H9 (cell line): ENCODE data around the gene FAXC. TPM values are rescaled to one million over a fixed set of nuclear protein-coding genes. Genes with fewer than 3 reads are reported as not detected.

ENCODE experiments used
- DNase-seq: peaks from one replicate; pipeline ENCODE4 v3.0.0-alpha.2; 2017
- H2AFZ ChIP-seq: one replicate; pipeline ENCODE4 v1.6.1; 2013; ENCODE audit warnings: mild to moderate bottlenecking, low read length, control low read depth, moderate library complexity
- H2AK5ac ChIP-seq: 2 replicates; pipeline ENCODE4 v1.6.1; 2013; ENCODE audit warnings: low read length, control low read depth, mixed read lengths; ENCODE audit not compliant: insufficient read length
- H2BK120ac ChIP-seq: one replicate; pipeline ENCODE4 v1.6.1; 2013; ENCODE audit warnings: low read depth, mild to moderate bottlenecking, low read length, control low read depth, inconsistent platforms; ENCODE audit not compliant: poor library complexity, severe bottlenecking
- H2BK12ac ChIP-seq: 2 replicates; pipeline ENCODE4 v1.6.1; 2013; ENCODE audit warnings: low read length, control low read depth, mixed read lengths, low read depth; ENCODE audit not compliant: insufficient read length
- H2BK15ac ChIP-seq: 2 replicates; pipeline ENCODE4 v1.6.1; 2013; ENCODE audit warnings: low read depth, low read length, control low read depth
- H2BK20ac ChIP-seq: one replicate; pipeline ENCODE4 v1.6.1; 2013; ENCODE audit warnings: low read depth, mild to moderate bottlenecking, low read length, control low read depth, inconsistent platforms; ENCODE audit not compliant: poor library complexity, severe bottlenecking
- H2BK5ac ChIP-seq: 2 replicates; pipeline ENCODE4 v1.6.1; 2013; ENCODE audit warnings: low read length, control low read depth, mixed read lengths; ENCODE audit not compliant: insufficient read length
- H3K14ac ChIP-seq: 2 replicates; pipeline ENCODE4 v1.6.1; 2013; ENCODE audit warnings: low read length, control low read depth; ENCODE audit not compliant: insufficient read depth
- H3K18ac ChIP-seq: 2 replicates; pipeline ENCODE4 v1.6.1; 2013; ENCODE audit warnings: low read depth, mild to moderate bottlenecking, mixed read lengths, low read length, control low read depth; ENCODE audit not compliant: insufficient read length
- H3K23ac ChIP-seq: 2 replicates; pipeline ENCODE4 v1.6.1; 2013; ENCODE audit warnings: low read length, control low read depth, mixed read lengths, low read depth; ENCODE audit not compliant: insufficient read length
- H3K23me2 ChIP-seq: 2 replicates; pipeline ENCODE4 v1.6.1; 2013; ENCODE audit warnings: low read depth, mild to moderate bottlenecking, mixed read lengths, low read length, control low read depth; ENCODE audit not compliant: insufficient read length, poor library complexity, severe bottlenecking
- H3K27ac ChIP-seq: 2 replicates; pipeline ENCODE4 v1.5.1; 2013; ENCODE audit warnings: low read length, control low read depth, mixed read lengths, low read depth; ENCODE audit not compliant: insufficient read length
- H3K27me3 ChIP-seq: 2 replicates; pipeline ENCODE4 v1.6.1; 2013; ENCODE audit warnings: low read length, control low read depth, inconsistent platforms; ENCODE audit not compliant: insufficient read depth
- H3K4ac ChIP-seq: 2 replicates; pipeline ENCODE4 v1.6.1; 2013; ENCODE audit warnings: low read depth, mild to moderate bottlenecking, control low read depth, inconsistent platforms, low read length, moderate library complexity
- H3K4me1 ChIP-seq: 2 replicates; pipeline ENCODE4 v1.6.1; 2013; ENCODE audit warnings: low read length, control low read depth, inconsistent platforms; ENCODE audit not compliant: insufficient read depth
- H3K4me2 ChIP-seq: 2 replicates; pipeline ENCODE4 v1.6.1; 2013; ENCODE audit warnings: low read length, control low read depth, mixed read lengths; ENCODE audit not compliant: insufficient read length, insufficient read depth
- H3K56ac ChIP-seq: 2 replicates; pipeline ENCODE4 v1.6.1; 2013; ENCODE audit warnings: low read depth, mild to moderate bottlenecking, mixed read lengths, low read length, control low read depth; ENCODE audit not compliant: insufficient read length
- H3K79me1 ChIP-seq: 2 replicates; pipeline ENCODE4 v1.6.1; 2013; ENCODE audit warnings: low read depth, mild to moderate bottlenecking, moderate library complexity, low read length, control low read depth, inconsistent platforms; ENCODE audit not compliant: insufficient read depth, poor library complexity, severe bottlenecking
- H3K79me2 ChIP-seq: 2 replicates; pipeline ENCODE4 v1.6.1; 2013; ENCODE audit warnings: low read length, control low read depth, inconsistent platforms; ENCODE audit not compliant: insufficient read depth
- H3K9ac ChIP-seq: 2 replicates; pipeline ENCODE4 v1.6.1; 2013; ENCODE audit warnings: low read length, control low read depth, mixed read lengths; ENCODE audit not compliant: insufficient read length; ENCODE audit errors: extremely low read depth
- H3K9me3 ChIP-seq: one replicate; pipeline ENCODE4 v1.6.1; 2013; ENCODE audit warnings: low read depth, low read length, inconsistent platforms; ENCODE audit not compliant: control insufficient read depth
- H3T11ph ChIP-seq: one replicate; pipeline ENCODE4 v1.6.1; 2013; ENCODE audit warnings: mild to moderate bottlenecking, low read length, control low read depth, inconsistent platforms
- H4K20me1 ChIP-seq: one replicate; pipeline ENCODE4 v1.6.1; 2013; ENCODE audit not compliant: control insufficient read depth, insufficient read length, insufficient read depth
- H4K5ac ChIP-seq: 2 replicates; pipeline ENCODE4 v1.6.1; 2013; ENCODE audit warnings: low read depth, mild to moderate bottlenecking, mixed read lengths, low read length, control low read depth; ENCODE audit not compliant: insufficient read length
- H4K8ac ChIP-seq: replicated peaks from 2 replicates; pipeline ENCODE4 v1.6.1; 2013; ENCODE audit warnings: low read length, control low read depth, mixed read lengths, low read depth; ENCODE audit not compliant: insufficient read length
- H4K91ac ChIP-seq: 2 replicates; pipeline ENCODE4 v1.6.1; 2013; ENCODE audit warnings: low read depth, mild to moderate bottlenecking, moderate library complexity, mixed read lengths, low read length, control low read depth; ENCODE audit not compliant: insufficient read length
- H3K27ac Mint-ChIP-seq, 3 experiments: 2 replicates in 2 of 3; 3 replicates in 1 of 3; pipeline ENCODE4 v1.8.0; 2020 to 2021; ENCODE audit warnings: mixed read lengths in 3 of 3, mild to moderate bottlenecking in 1 of 3, moderate library complexity in 1 of 3
- H3K27me3 Mint-ChIP-seq: 2 replicates; pipeline ENCODE4 v1.8.0; 2021; ENCODE audit warnings: low read depth, mild to moderate bottlenecking, moderate library complexity, mixed read lengths
- H3K36me3 Mint-ChIP-seq, 3 experiments: 2 replicates in 2 of 3; 3 replicates in 1 of 3; pipeline ENCODE4 v1.8.0; 2020 to 2021; ENCODE audit warnings: low read depth in 3 of 3, mixed read lengths in 3 of 3; ENCODE audit not compliant: insufficient read depth in 1 of 3
- H3K4me1 Mint-ChIP-seq, 2 experiments: 2 replicates each; pipeline ENCODE4 v1.8.0; 2020; ENCODE audit warnings: mixed read lengths in 2 of 2
- H3K4me3 Mint-ChIP-seq, 2 experiments: 2 replicates in 1 of 2; 3 replicates in 1 of 2; pipeline ENCODE4 v1.8.0; 2020 to 2021; ENCODE audit warnings: mild to moderate bottlenecking in 2 of 2, mixed read lengths in 2 of 2, moderate library complexity in 1 of 2
- H3K9me3 Mint-ChIP-seq, 2 experiments: 2 replicates in 1 of 2; 3 replicates in 1 of 2; pipeline ENCODE4 v1.8.0; 2020; ENCODE audit warnings: mild to moderate bottlenecking in 2 of 2, mixed read lengths in 2 of 2, moderate library complexity in 1 of 2
- CTCF ChIP-seq: fragments of 200-600 bp; sonication (generic); conservative IDR thresholded peaks from 3 replicates; pipeline ENCODE4 v1.8.0; 2021; ENCODE audit warnings: antibody characterized with exemption, mild to moderate bottlenecking
- WGBS: extraction: QIAGEN DNeasy Blood & Tissue Kit; methylation state at CpG from one replicate; pipeline ENCODE4 v1.1.7; 2013; ENCODE audit warnings: missing lambda C conversion rate, low lambda C conversion rate, mixed read lengths; ENCODE audit not compliant: insufficient read length; ENCODE audit errors: extremely low coverage; 5-methylcytosine and 5-hydroxymethylcytosine counted together
- total RNA-seq: library from RNA; stranded (reverse); gene quantifications from 2 replicates; pipeline ENCODE4 v1.2.1, GENCODE V29; 2021

The FAXC gene
- total RNA-seq, 1 experiment from 2014 or later: 17.2 TPM

- Histone ChIP-seq H2BK5ac (no peak overlapping the region), H3K23ac (no peak overlapping the region), H2BK120ac (no peak overlapping the region), H2AFZ (no peak overlapping the region), H3K9ac (no peak overlapping the region), H3K14ac (no peak overlapping the region), H4K5ac (no peak overlapping the region), H3K79me2 (no peaks in the 10 kb centered on the region), H3K4me2 (no peak overlapping the region), H4K8ac (no peak overlapping the region), H3K18ac (no peak overlapping the region), H3K79me1 (no peaks in the 10 kb centered on the region), H3T11ph (no peak overlapping the region), H2BK20ac (no peak overlapping the region), H3K27me3 (no peaks in the 10 kb centered on the region), H3K56ac (no peak overlapping the region), H3K27ac (no peak overlapping the region), H3K4ac (no peak overlapping the region), H3K23me2 (no peaks in the 10 kb centered on the region), H3K9me3 (no peaks in the 10 kb centered on the region), H3K4me1 (no peaks in the 10 kb centered on the region), H2BK12ac (no peak overlapping the region), H2AK5ac (no peak overlapping the region), H2BK15ac (no peak overlapping the region), H4K91ac (no peak overlapping the region), H4K20me1 (no peaks in the 10 kb centered on the region)
- Mint-ChIP-seq H3K4me1 (peaks cover 3 to 5% of the 10 kb centered on the region in 2 experiments), H3K27ac (no peak overlapping the region; a peak in 1 of 7 replicates), H3K36me3 (no peaks in the 10 kb centered on the region), H3K9me3 (no peaks in the 10 kb centered on the region), H3K4me3 (no peak overlapping the region), H3K27me3 (no peaks in the 10 kb centered on the region; the same call in 1 of the 2 replicates)
- no CpG with 5 or more reads among the region's 3 CpGs for WGBS
- no peak for DNase-seq
- no peak for TF ChIP-seq CTCF
Measured at GRCh38 chr6:99225172-99225571, 124.3 kb downstream of the FAXC start.

Other genes starting within 250 kb of the FAXC start
- gene COQ3, start 44.5 kb upstream of the FAXC start, total RNA-seq: 10.6 and 10.9 TPM in 2 replicates
- 127 and 134 TPM in 2 replicates for gene PNISR, start 75.6 kb upstream of the FAXC start, total RNA-seq
- 15.9 and 17.0 TPM in 2 replicates for gene USP45, start 165.7 kb upstream of the FAXC start, total RNA-seq
- gene CCNC, start 219.0 kb upstream of the FAXC start, total RNA-seq: 109 and 112 TPM in 2 replicates